ENCODE data around the gene ANKRD13C. TPM values are rescaled to one million over a fixed set of nuclear protein-coding genes. Genes with fewer than 3 reads are reported as not detected.

ANKRD13C gene
- total RNA-seq (2022; extraction: Qiagen RNA extraction; ENCODE audit: low read depth): 7.5 to 10.3 TPM (median 7.7 TPM) in 5 replicates

GRCh38 chr1:70354332-70355110, at the start of gene ANKRD13C:
ANKRD13C (minus strand) TSS chr1:70354722; CDS start chr1:70354408, 314 bp downstream.

GRCh38 chr1:70221238-70222121, 133.0 kb downstream of the ANKRD13C start, which contains the start of gene SRSF11:
SRSF11 (plus strand) TSS chr1:70221380; CDS start chr1:70221637, 257 bp downstream.

Other genes starting within 250 kb of the ANKRD13C start
- gene LRRC40, start 149.1 kb downstream of the ANKRD13C start, total RNA-seq (2022; extraction: Qiagen RNA extraction; ENCODE audit: low read depth): 8.4 to 11.9 TPM (median 9.4 TPM) in 5 replicates
- 70.7 to 101 TPM (median 85.7 TPM) in 5 replicates for gene SRSF11, start 133.3 kb downstream of the ANKRD13C start, total RNA-seq (2022; extraction: Qiagen RNA extraction; ENCODE audit: low read depth)
- 1.3 to 1.9 TPM (median 1.7 TPM) in 5 replicates for gene CTH, start 56.5 kb upstream of the ANKRD13C start, total RNA-seq (2022; extraction: Qiagen RNA extraction; ENCODE audit: low read depth)

Measured in A549 treated with CpdA at 1 μM for 4 hours (cell line).